HL-60/S4 treated with retinoic acid at 250 ng/mL for 4 days and 3 days (cell line): Measurements from ENCODE around the gene CCL25.

Experiments used
- in situ Hi-C: fragments of 300-500 bp; cut with MboI; formaldehyde crosslinking; loops from 2 replicates; pipeline ENCODE4 v1.7.0; 2022; ENCODE audit warnings: low sequenced_read_pairs

Gene CCL25

DNA sequence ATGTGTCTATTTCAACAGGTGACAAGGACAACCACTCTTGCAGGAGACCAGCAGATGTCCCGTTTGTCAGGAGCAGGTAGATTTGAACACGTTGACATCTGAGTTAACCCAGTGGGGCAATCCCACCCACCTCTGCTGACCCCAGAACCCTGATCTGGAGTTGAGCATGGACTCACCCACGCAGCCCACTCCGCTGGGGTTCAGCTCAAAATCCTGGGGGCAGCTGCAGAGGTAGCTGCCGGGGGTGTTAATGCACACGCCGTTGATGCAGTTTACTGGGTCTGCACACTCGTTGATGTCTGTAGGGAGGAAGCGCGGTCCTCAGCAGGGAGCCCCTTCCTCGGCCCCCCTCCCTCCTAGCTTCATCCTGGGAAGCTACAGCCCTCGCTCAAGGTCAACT lies 56.9 kb downstream of the CCL25 start:
- in situ Hi-C loops, result no loop called here

- in situ Hi-C loops, result no loop called here
Measured at GRCh38 chr19:8109890-8110662, 57.5 kb downstream of the CCL25 start.

DNA sequence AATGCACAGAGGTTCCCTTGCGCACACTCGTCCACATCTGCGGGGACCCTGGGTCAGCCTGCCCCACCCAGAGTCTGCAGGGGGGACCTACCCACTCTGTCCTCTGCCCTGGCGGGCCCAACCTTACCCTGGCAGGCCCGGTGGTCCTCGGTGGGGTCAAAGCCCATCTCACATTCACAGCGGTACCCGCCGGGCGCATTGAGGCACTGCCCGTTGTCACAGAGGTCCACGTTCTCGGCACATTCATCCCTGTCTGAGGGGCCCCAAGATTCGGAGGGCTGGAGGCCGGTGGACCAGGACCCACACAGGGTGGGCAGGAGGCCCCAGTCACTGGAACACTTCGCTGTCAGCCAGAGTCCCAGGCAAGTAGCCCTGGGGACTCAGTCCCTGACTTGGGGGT lies 58.4 kb downstream of the CCL25 start:
- in situ Hi-C loops, result no loop called here

GRCh38 chr19:8111376-8111775 lies 58.8 kb downstream of the CCL25 start:
- in situ Hi-C loops, result no loop called here
